Keratinocyte (primary cell): ENCODE measurements around the gene DTNB.

Experiments used
- CTCF ChIP-seq, 3 experiments: IDR thresholded peaks in 1 of 3; conservative IDR thresholded peaks in 1 of 3; optimal IDR thresholded peaks in 1 of 3; 2 replicates in 2 of 3; 3 replicates in 1 of 3; pipeline versions ENCODE3 to v1.5.1; 2011; ENCODE audit warnings: low read length in 3 of 3, mild to moderate bottlenecking in 3 of 3, moderate library complexity in 2 of 3, control low read depth in 1 of 3, inconsistent platforms in 1 of 3; ENCODE audit not compliant: insufficient read depth in 2 of 3; ENCODE audit errors: extremely low read depth in 1 of 3
- EZH2 ChIP-seq: IDR thresholded peaks from one replicate; pipeline ENCODE4 v1.6.1; 2012; ENCODE audit warnings: inconsistent platforms, mild to moderate bottlenecking, low read length, moderate library complexity

DNA sequence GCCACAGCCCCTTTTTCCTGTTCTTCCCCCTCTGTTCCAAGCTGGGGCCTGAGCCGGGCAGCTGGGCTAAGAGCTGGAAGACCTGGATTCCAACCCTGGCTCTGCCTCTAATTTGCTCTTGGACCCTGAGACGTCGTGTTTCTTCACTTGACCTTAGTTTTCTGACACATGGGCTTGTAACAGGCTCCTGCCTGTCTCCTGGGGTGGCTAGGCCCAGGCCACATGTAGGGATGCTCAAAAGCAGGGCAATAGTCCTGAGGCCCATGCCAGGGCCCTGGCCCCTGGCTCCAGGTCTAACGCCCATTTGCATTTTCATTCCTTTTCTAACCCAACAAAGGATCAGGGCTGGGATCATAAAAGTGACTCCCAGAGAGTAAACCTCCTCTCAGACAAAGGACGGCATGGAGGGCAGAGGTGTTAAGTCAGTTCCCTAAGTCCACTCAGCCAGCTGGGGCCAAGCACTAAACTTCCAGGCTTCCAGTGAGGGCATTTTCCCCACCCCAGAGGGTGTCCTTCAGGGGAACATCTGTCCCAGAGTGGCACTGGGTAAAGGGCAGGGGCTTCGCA, 315.0 kb downstream of the DTNB start:
- TF ChIP-seq CTCF (optimal IDR thresholded peaks at IDR 0.05 in 1 of 3, IDR thresholded peaks at IDR 0.05 in 1 of 3, conservative IDR thresholded peaks at IDR 0.05 in 1 of 3; ENCODE audit: extremely low read depth in 1 of 3, insufficient read depth in 2 of 3, low read length in 3 of 3), result no peak
- TF ChIP-seq EZH2, result no peak
